HEK293 (cell line): ENCODE measurements around the gene TRAFD1.

ENCODE experiments used
- CTCF ChIA-PET: fragments of 350-600 bp; formaldehyde crosslinking; extraction: SDS; loops from one replicate; lab custom pipeline; 2021; ENCODE audit warnings: antibody characterized with exemption; lab: Yijun Ruan, JAX
- POLR2A ChIA-PET: fragments of 300-600 bp; formaldehyde crosslinking; extraction: SDS; loops from one replicate; lab custom pipeline; 2020; ENCODE audit warnings: antibody characterized with exemption, inconsistent platforms; lab: Yijun Ruan, JAX
- H3K27ac ChIP-seq: fragments of 200-500 bp; sonication (Bioruptor generic); 2 replicates; pipeline ENCODE4 v1.5.1; 2014; ENCODE audit warnings: low read depth, low read length, control low read depth, inconsistent platforms; ENCODE audit errors: extremely low read depth
- H3K36me3 ChIP-seq, 2 experiments: fragments of 200-500 bp in 1 of 2; sonication (Bioruptor generic) in 1 of 2; 1 replicate in 1 of 2; 2 replicates in 1 of 2; pipeline ENCODE4 v1.5.1; 2014 to 2017; ENCODE audit warnings: inconsistent platforms in 2 of 2, low read length in 2 of 2; ENCODE audit not compliant: control insufficient read depth in 2 of 2, insufficient read depth in 1 of 2
- H3K4me1 ChIP-seq: fragments of 200-500 bp; sonication (Bioruptor generic); 2 replicates; pipeline ENCODE4 v1.5.1; 2014; ENCODE audit warnings: mild to moderate bottlenecking, low read length, inconsistent platforms; ENCODE audit not compliant: control insufficient read depth, insufficient read depth
- H3K4me3 ChIP-seq: 2 replicates; pipeline ENCODE4 v1.5.1; 2011; ENCODE audit warnings: low read depth, mild to moderate bottlenecking, control low read depth, low read length, moderate library complexity
- H3K9me3 ChIP-seq: fragments of 200-500 bp; sonication (Bioruptor generic); 2 replicates; pipeline ENCODE4 v1.5.1; 2014; ENCODE audit warnings: low read depth, low read length, inconsistent platforms; ENCODE audit not compliant: control insufficient read depth, insufficient read depth
- BCL11A ChIP-seq: fragments of 450-650 bp; formaldehyde crosslinking; IDR thresholded peaks from 2 replicates; pipeline ENCODE4 v1.5.1; 2016; ENCODE audit warnings: low read depth, missing biosample characterization, missing genetic modification characterization
- GLIS2 ChIP-seq: fragments of 450-650 bp; formaldehyde crosslinking; IDR thresholded peaks from 2 replicates; pipeline ENCODE4 v1.5.1; 2016; ENCODE audit warnings: missing biosample characterization, missing genetic modification characterization
- MYNN ChIP-seq: fragments of 450-650 bp; formaldehyde crosslinking; IDR thresholded peaks from 2 replicates; pipeline ENCODE4 v1.5.1; 2016; ENCODE audit warnings: missing biosample characterization, missing genetic modification characterization, borderline replicate concordance
- REST ChIP-seq: fragments of 450-650 bp; formaldehyde crosslinking; IDR thresholded peaks from 2 replicates; pipeline ENCODE4 v1.5.1; 2016; ENCODE audit warnings: missing biosample characterization, missing genetic modification characterization
- SCRT2 ChIP-seq: fragments of 450-650 bp; formaldehyde crosslinking; IDR thresholded peaks from 2 replicates; pipeline ENCODE4 v1.5.1; 2016; ENCODE audit warnings: missing biosample characterization, missing genetic modification characterization
- TRIM28 ChIP-seq: IDR thresholded peaks from 2 replicates; pipeline ENCODE4 v1.6.1; 2011; ENCODE audit warnings: low read length, control low read depth, borderline replicate concordance
- ZBTB20 ChIP-seq: fragments of 450-650 bp; formaldehyde crosslinking; IDR thresholded peaks from 2 replicates; pipeline ENCODE4 v1.5.1; 2016; ENCODE audit warnings: missing biosample characterization, missing genetic modification characterization
- ZEB2 ChIP-seq: fragments of 450-650 bp; formaldehyde crosslinking; IDR thresholded peaks from 2 replicates; pipeline ENCODE4 v1.5.1; 2016; ENCODE audit warnings: missing biosample characterization, missing genetic modification characterization
- ZFP3 ChIP-seq: fragments of 450-650 bp; formaldehyde crosslinking; IDR thresholded peaks from 2 replicates; pipeline ENCODE4 v1.5.1; 2016; ENCODE audit warnings: low read depth, missing biosample characterization, missing genetic modification characterization
- ZFP69B ChIP-seq: fragments of 450-650 bp; formaldehyde crosslinking; IDR thresholded peaks from 2 replicates; pipeline ENCODE4 v1.5.1; 2016; ENCODE audit warnings: missing biosample characterization, missing genetic modification characterization
- ZNF169 ChIP-seq: fragments of 450-650 bp; formaldehyde crosslinking; IDR thresholded peaks from 2 replicates; pipeline ENCODE4 v1.5.1; 2016; ENCODE audit warnings: missing biosample characterization, missing genetic modification characterization
- ZNF184 ChIP-seq: fragments of 450-650 bp; IDR thresholded peaks from 2 replicates; pipeline ENCODE4 v1.5.1; 2018; ENCODE audit warnings: missing biosample characterization, mild to moderate bottlenecking, missing genetic modification characterization
- ZNF23 ChIP-seq: fragments of 450-650 bp; formaldehyde crosslinking; IDR thresholded peaks from 2 replicates; pipeline ENCODE4 v1.5.1; 2016; ENCODE audit warnings: missing biosample characterization, missing genetic modification characterization, borderline replicate concordance
- ZNF239 ChIP-seq: fragments of 450-650 bp; formaldehyde crosslinking; IDR thresholded peaks from 2 replicates; pipeline ENCODE4 v1.5.1; 2016; ENCODE audit warnings: missing biosample characterization, missing genetic modification characterization
- ZNF274 ChIP-seq, 2 experiments: fragments of 200-500 bp in 1 of 2; fragments of 450-650 bp in 1 of 2; sonication (Bioruptor generic) in 1 of 2; formaldehyde crosslinking in 1 of 2; IDR thresholded peaks; 2 replicates each; pipeline versions ENCODE4 v1.5.1 to v1.6.1; 2014 to 2016; ENCODE audit warnings: borderline replicate concordance in 1 of 2, inconsistent platforms in 1 of 2, low read length in 1 of 2, missing biosample characterization in 1 of 2, missing genetic modification characterization in 1 of 2
- ZNF324 ChIP-seq: fragments of 450-650 bp; formaldehyde crosslinking; IDR thresholded peaks from 2 replicates; pipeline ENCODE4 v1.5.1; 2016; ENCODE audit warnings: missing biosample characterization, missing genetic modification characterization
- ZNF350 ChIP-seq: fragments of 450-650 bp; formaldehyde crosslinking; IDR thresholded peaks from 2 replicates; pipeline ENCODE4 v1.5.0; 2017; ENCODE audit warnings: missing biosample characterization, mild to moderate bottlenecking, missing genetic modification characterization
- ZNF354C ChIP-seq: fragments of 450-650 bp; formaldehyde crosslinking; IDR thresholded peaks from 2 replicates; pipeline ENCODE4 v1.5.1; 2016; ENCODE audit warnings: missing biosample characterization, missing genetic modification characterization, low read depth, borderline replicate concordance
- ZNF394 ChIP-seq: fragments of 450-650 bp; formaldehyde crosslinking; IDR thresholded peaks from 2 replicates; pipeline ENCODE4 v1.5.1; 2016; ENCODE audit warnings: missing biosample characterization, missing genetic modification characterization, mild to moderate bottlenecking, moderate library complexity, borderline replicate concordance
- ZNF423 ChIP-seq: fragments of 450-650 bp; formaldehyde crosslinking; IDR thresholded peaks from 2 replicates; pipeline ENCODE4 v1.5.1; 2016; ENCODE audit warnings: missing biosample characterization, missing genetic modification characterization
- ZNF501 ChIP-seq: fragments of 450-650 bp; formaldehyde crosslinking; IDR thresholded peaks from 2 replicates; pipeline ENCODE4 v1.5.1; 2016; ENCODE audit warnings: missing biosample characterization, missing genetic modification characterization
- ZNF514 ChIP-seq: fragments of 450-650 bp; formaldehyde crosslinking; IDR thresholded peaks from 2 replicates; pipeline ENCODE4 v1.5.1; 2016; ENCODE audit warnings: missing biosample characterization, missing genetic modification characterization
- ZNF548 ChIP-seq: fragments of 450-650 bp; formaldehyde crosslinking; IDR thresholded peaks from 2 replicates; pipeline ENCODE4 v1.5.1; 2016; ENCODE audit warnings: missing biosample characterization, missing genetic modification characterization
- ZNF585B ChIP-seq: fragments of 450-650 bp; formaldehyde crosslinking; IDR thresholded peaks from 2 replicates; pipeline ENCODE4 v1.5.1; 2016; ENCODE audit warnings: missing biosample characterization, missing genetic modification characterization
- ZNF701 ChIP-seq: fragments of 450-650 bp; formaldehyde crosslinking; IDR thresholded peaks from 2 replicates; pipeline ENCODE4 v1.5.1; 2016; ENCODE audit warnings: missing biosample characterization, missing genetic modification characterization
- ZNF768 ChIP-seq: fragments of 450-650 bp; formaldehyde crosslinking; IDR thresholded peaks from 2 replicates; pipeline ENCODE4 v1.5.1; 2018; ENCODE audit warnings: missing biosample characterization, mild to moderate bottlenecking, missing genetic modification characterization
- ZNF777 ChIP-seq: fragments of 450-650 bp; formaldehyde crosslinking; IDR thresholded peaks from 2 replicates; pipeline ENCODE4 v1.5.1; 2017; ENCODE audit warnings: missing biosample characterization, missing genetic modification characterization, borderline replicate concordance
- ZNF791 ChIP-seq: fragments of 450-650 bp; formaldehyde crosslinking; IDR thresholded peaks from 2 replicates; pipeline ENCODE4 v1.5.1; 2016; ENCODE audit warnings: missing biosample characterization, missing genetic modification characterization

Gene TRAFD1

GRCh38 chr12:112191201-112191600 lies 65.8 kb downstream of the TRAFD1 start:
- H3K27ac ChIP-seq = no peak overlapping the region
- CTCF ChIA-PET = no interaction called here
- TF ChIP-seq ZNF394 (no peak), GLIS2 (tag by site-specific recombination) (no peak), ZFP3 (no peak), ZNF777 (tag by site-specific recombination) (no peak), ZNF350 (no peak), ZNF585B (tag by site-specific recombination) (no peak), ZFP69B (no peak), ZNF354C (tag by site-specific recombination) (no peak)
- TF ChIP-seq, all 188 proteins: peak for 0
- H3K4me3 ChIP-seq = no peak overlapping the region
- H3K36me3 ChIP-seq = peaks cover 24 to 81% of the 10 kb centered on the region in 2 experiments
- POLR2A ChIA-PET = no interaction called here
- H3K9me3 ChIP-seq = no peaks in the 10 kb centered on the region
- H3K4me1 ChIP-seq = no peaks in the 10 kb centered on the region

GRCh38 chr12:112191840-112192321 lies 66.5 kb downstream of the TRAFD1 start:
- Histone ChIP-seq H3K9me3 (no peaks in the 10 kb centered on the region), H3K4me1 (no peaks in the 10 kb centered on the region), H3K27ac (no peak overlapping the region), H3K36me3 (peaks cover 18 to 87% of the 10 kb centered on the region in 2 experiments), H3K4me3 (no peak overlapping the region)
- ChIA-PET CTCF (no interaction called here), POLR2A (no interaction called here)
- TF ChIP-seq BCL11A (no peak), ZNF169 (tag by site-specific recombination) (no peak), ZNF701 (tag by site-specific recombination) (no peak), MYNN (tag by site-specific recombination) (no peak), REST (tag by site-specific recombination) (no peak), ZNF274 (IDR thresholded peaks at IDR 0.05; ENCODE audit: low read length) (no peak), ZNF274 (tag by site-specific recombination; IDR thresholded peaks at IDR 0.05; ENCODE audit: borderline replicate concordance) (no peak), SCRT2 (no peak), ZNF548 (tag by site-specific recombination) (no peak), TRIM28 (no peak)

GRCh38 chr12:112192475-112192874 lies 67.1 kb downstream of the TRAFD1 start:
- POLR2A ChIA-PET = no interaction called here
- peaks cover 15 to 89% of the 10 kb centered on the region in 2 experiments for H3K36me3 ChIP-seq

More at GRCh38 chr12:112192475-112192874, 67.1 kb downstream of the TRAFD1 start:
- H3K4me1 ChIP-seq = no peaks in the 10 kb centered on the region
- TF ChIP-seq ZEB2 (tag by site-specific recombination) = no peak
- TF ChIP-seq ZNF514 (tag by site-specific recombination) = no peak
- no peak for TF ChIP-seq ZNF768 (tag by site-specific recombination)
- no peak for TF ChIP-seq ZNF23 (tag by site-specific recombination)
- TF ChIP-seq ZNF791 (tag by site-specific recombination) = no peak
- TF ChIP-seq ZNF324 = no peak
- no peak for TF ChIP-seq ZNF184 (tag by site-specific recombination)
- TF ChIP-seq ZNF501 = no peak
- TF ChIP-seq ZBTB20 (tag by site-specific recombination) = no peak
- TF ChIP-seq ZNF423 = no peak
- no peak for TF ChIP-seq ZNF239 (tag by site-specific recombination)
- TF ChIP-seq, all 188 proteins: peak for 0
- Histone ChIP-seq H3K4me3 (no peak overlapping the region), H3K27ac (no peak overlapping the region), H3K9me3 (no peaks in the 10 kb centered on the region)
- CTCF ChIA-PET = no interaction called here
